SJCRH30 (cell line): ENCODE measurements around the gene ZNF692. TPM values are rescaled to one million over a fixed set of nuclear protein-coding genes. Genes with fewer than 3 reads are reported as not detected.
A peak's percentile ranks its signal among the peaks of the same experiment; 100 is the strongest.

Experiments
- DNase-seq, 2 experiments: peaks; one replicate each; pipeline ENCODE4 v3.0.0-alpha.2; 2015 to 2020
- H3K27ac ChIP-seq: fragments of 250-450 bp; sonication (Bioruptor Pico); 2 replicates; pipeline ENCODE4 v1.5.1; 2020; ENCODE audit warnings: mild to moderate bottlenecking, moderate library complexity
- H3K27me3 ChIP-seq: fragments of 250-450 bp; sonication (Bioruptor Pico); 2 replicates; pipeline ENCODE4 v1.5.1; 2020; ENCODE audit warnings: mild to moderate bottlenecking, moderate library complexity
- H3K36me3 ChIP-seq: fragments of 250-450 bp; sonication (Bioruptor Pico); 2 replicates; pipeline ENCODE4 v1.5.1; 2020; ENCODE audit warnings: mild to moderate bottlenecking, moderate library complexity
- H3K4me1 ChIP-seq: fragments of 250-450 bp; sonication (Bioruptor Pico); 2 replicates; pipeline ENCODE4 v1.5.1; 2020; ENCODE audit warnings: mild to moderate bottlenecking, moderate library complexity
- H3K4me3 ChIP-seq: fragments of 250-450 bp; sonication (Bioruptor Pico); 2 replicates; pipeline ENCODE4 v1.5.1; 2020; ENCODE audit warnings: mild to moderate bottlenecking, moderate library complexity
- H3K9me3 ChIP-seq: fragments of 250-450 bp; sonication (Bioruptor Pico); replicated peaks from 2 replicates; pipeline ENCODE4 v1.5.1; 2020; ENCODE audit warnings: mild to moderate bottlenecking, moderate library complexity
- total RNA-seq: library from RNA; depleted of rRNA; stranded (reverse); fragments of >200 nt; shearing (Covaris generic); gene quantifications from 2 replicates; pipeline ENCODE4 v1.2.3, GENCODE V29; 2014; rRNA removed

Gene ZNF692
- total RNA-seq = 17.2 and 26.4 TPM in 2 replicates

GRCh38 chr1:248858891-248859889 is at the start of gene ZNF692:
ZNF692 (minus strand) TSS chr1:248859085; CDS start chr1:248858309, 776 bp downstream.
- H3K4me1 ChIP-seq = peaks cover 7% of the 10 kb centered on the region
- no peaks in the 10 kb centered on the region for H3K27me3 ChIP-seq
- peak within 1 kb of the TSS; percentile 66 for H3K4me3 ChIP-seq
- DNase-seq = peak; percentile 94
- no peaks in the 10 kb centered on the region; the same call in 1 of the 2 replicates for H3K36me3 ChIP-seq
- H3K9me3 ChIP-seq = no peaks in the 10 kb centered on the region
- peak within 1 kb of the TSS; percentile 89 for H3K27ac ChIP-seq

- H3K9me3 ChIP-seq = no peaks in the 10 kb centered on the region
- H3K27me3 ChIP-seq = no peaks in the 10 kb centered on the region
- H3K4me1 ChIP-seq = no peaks in the 10 kb centered on the region
- DNase-seq = no peak
- peak overlapping the region; percentile 67 for H3K27ac ChIP-seq
- H3K36me3 ChIP-seq = no peaks in the 10 kb centered on the region
- peak overlapping the region; percentile 70 for H3K4me3 ChIP-seq
Observed at GRCh38 chr1:248906753-248907661, 48.1 kb upstream of the ZNF692 start.

- H3K27ac ChIP-seq = peak within 1 kb of the TSS; percentile 80
- H3K27me3 ChIP-seq = no peaks in the 10 kb centered on the region
- H3K4me3 ChIP-seq = peak within 1 kb of the TSS; percentile 71
- peak; percentile 87 to 88 for DNase-seq
- H3K36me3 ChIP-seq = no peaks in the 10 kb centered on the region
- H3K9me3 ChIP-seq = no peaks in the 10 kb centered on the region
- no peaks in the 10 kb centered on the region for H3K4me1 ChIP-seq
Observed at GRCh38 chr1:248906009-248906752, 47.3 kb upstream of the ZNF692 start, which contains the start of gene PGBD2. PGBD2 (plus strand) TSS chr1:248906235; CDS start chr1:248913863, 7,628 bp downstream.

GRCh38 chr1:248905662-248906008 is 46.8 kb upstream of the ZNF692 start:
- Histone ChIP-seq H3K4me3 (peak overlapping the region; percentile 71), H3K4me1 (no peaks in the 10 kb centered on the region), H3K36me3 (no peaks in the 10 kb centered on the region), H3K27ac (peak overlapping the region; percentile 80), H3K27me3 (no peaks in the 10 kb centered on the region), H3K9me3 (no peaks in the 10 kb centered on the region)
- no peak for DNase-seq

GRCh38 chr1:248904437-248905216 is 45.7 kb upstream of the ZNF692 start:
- Histone ChIP-seq H3K9me3 (no peaks in the 10 kb centered on the region), H3K36me3 (no peaks in the 10 kb centered on the region), H3K4me1 (no peaks in the 10 kb centered on the region), H3K27ac (no peak overlapping the region), H3K27me3 (no peaks in the 10 kb centered on the region), H3K4me3 (no peak overlapping the region)
- DNase-seq = no peak

- Histone ChIP-seq H3K36me3 (no peaks in the 10 kb centered on the region), H3K4me3 (no peak overlapping the region), H3K4me1 (no peaks in the 10 kb centered on the region), H3K9me3 (no peaks in the 10 kb centered on the region), H3K27ac (no peak overlapping the region), H3K27me3 (no peaks in the 10 kb centered on the region)
- DNase-seq = no peak
Observed at GRCh38 chr1:248901578-248901977, 42.7 kb upstream of the ZNF692 start.

GRCh38 chr1:248900637-248901036 is 41.8 kb upstream of the ZNF692 start:
- no peaks in the 10 kb centered on the region for H3K4me1 ChIP-seq

GRCh38 chr1:248897412-248898337 is 38.8 kb upstream of the ZNF692 start:
- H3K4me3 ChIP-seq = no peak overlapping the region
- H3K9me3 ChIP-seq = no peaks in the 10 kb centered on the region
- no peaks in the 10 kb centered on the region for H3K4me1 ChIP-seq
- no peak for DNase-seq
- H3K27me3 ChIP-seq = no peaks in the 10 kb centered on the region
- H3K36me3 ChIP-seq = no peaks in the 10 kb centered on the region
- no peak overlapping the region for H3K27ac ChIP-seq

More at GRCh38 chr1:248900637-248901036, 41.8 kb upstream of the ZNF692 start:
- Histone ChIP-seq H3K36me3 (no peaks in the 10 kb centered on the region), H3K27ac (no peak overlapping the region), H3K9me3 (no peaks in the 10 kb centered on the region), H3K27me3 (no peaks in the 10 kb centered on the region), H3K4me3 (no peak overlapping the region)
- no peak for DNase-seq

- Histone ChIP-seq H3K36me3 (no peaks in the 10 kb centered on the region), H3K4me3 (no peak overlapping the region), H3K27ac (no peak overlapping the region), H3K9me3 (no peaks in the 10 kb centered on the region), H3K27me3 (no peaks in the 10 kb centered on the region), H3K4me1 (no peaks in the 10 kb centered on the region)
- no peak for DNase-seq
Observed at GRCh38 chr1:248894837-248895236, 36.0 kb upstream of the ZNF692 start.

- H3K27ac ChIP-seq = no peak overlapping the region
- H3K4me1 ChIP-seq = no peaks in the 10 kb centered on the region
- H3K36me3 ChIP-seq = no peaks in the 10 kb centered on the region
- no peak overlapping the region for H3K4me3 ChIP-seq
- DNase-seq = no peak
- no peaks in the 10 kb centered on the region for H3K27me3 ChIP-seq
- H3K9me3 ChIP-seq = no peaks in the 10 kb centered on the region
Observed at GRCh38 chr1:248892590-248892989, 33.7 kb upstream of the ZNF692 start.

- H3K27me3 ChIP-seq = no peaks in the 10 kb centered on the region
Observed at GRCh38 chr1:248891758-248892157, 32.9 kb upstream of the ZNF692 start.

GRCh38 chr1:248890549-248891498 is 31.9 kb upstream of the ZNF692 start:
- H3K27ac ChIP-seq = no peak overlapping the region
- no peaks in the 10 kb centered on the region for H3K9me3 ChIP-seq
- no peaks in the 10 kb centered on the region for H3K36me3 ChIP-seq
- peaks cover 9% of the 10 kb centered on the region for H3K4me1 ChIP-seq
- no peak overlapping the region for H3K4me3 ChIP-seq
- no peaks in the 10 kb centered on the region for H3K27me3 ChIP-seq
- no peak for DNase-seq

More at GRCh38 chr1:248891758-248892157, 32.9 kb upstream of the ZNF692 start:
- Histone ChIP-seq H3K9me3 (no peaks in the 10 kb centered on the region), H3K27ac (no peak overlapping the region), H3K36me3 (no peaks in the 10 kb centered on the region), H3K4me3 (no peak overlapping the region), H3K4me1 (peaks cover 5% of the 10 kb centered on the region)
- no peak for DNase-seq
